ENCODE results near the gene PGGT1B.

DNA sequence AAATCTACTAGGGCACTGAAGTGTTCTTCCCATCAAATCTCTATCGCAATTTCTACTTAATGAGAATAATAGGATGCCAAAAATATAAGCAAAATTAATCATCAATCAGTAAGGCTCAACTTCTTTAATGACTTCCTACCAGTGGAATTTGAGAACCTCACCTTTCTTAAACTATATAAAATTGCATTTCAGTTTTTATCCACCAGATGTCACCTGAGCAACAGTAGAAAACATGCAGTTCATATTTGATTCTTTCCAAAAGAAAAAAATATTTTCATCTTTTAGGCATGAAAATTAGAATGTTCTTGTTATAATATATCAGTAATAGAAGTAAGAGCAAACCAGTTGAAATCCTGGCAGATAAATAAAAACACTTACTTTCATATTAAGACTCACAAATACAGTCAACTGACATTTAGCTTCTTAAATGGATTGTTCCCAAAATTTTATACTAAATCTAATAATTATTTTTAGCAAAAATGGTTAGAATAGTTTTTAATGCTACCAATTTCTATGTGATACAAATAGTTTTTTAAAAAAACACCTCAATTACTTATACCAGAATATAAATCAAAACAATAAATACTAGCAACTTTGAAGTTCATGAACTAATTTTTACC, 47.2 kb upstream of the PGGT1B start:
- TF ChIP-seq, protein P1, sequence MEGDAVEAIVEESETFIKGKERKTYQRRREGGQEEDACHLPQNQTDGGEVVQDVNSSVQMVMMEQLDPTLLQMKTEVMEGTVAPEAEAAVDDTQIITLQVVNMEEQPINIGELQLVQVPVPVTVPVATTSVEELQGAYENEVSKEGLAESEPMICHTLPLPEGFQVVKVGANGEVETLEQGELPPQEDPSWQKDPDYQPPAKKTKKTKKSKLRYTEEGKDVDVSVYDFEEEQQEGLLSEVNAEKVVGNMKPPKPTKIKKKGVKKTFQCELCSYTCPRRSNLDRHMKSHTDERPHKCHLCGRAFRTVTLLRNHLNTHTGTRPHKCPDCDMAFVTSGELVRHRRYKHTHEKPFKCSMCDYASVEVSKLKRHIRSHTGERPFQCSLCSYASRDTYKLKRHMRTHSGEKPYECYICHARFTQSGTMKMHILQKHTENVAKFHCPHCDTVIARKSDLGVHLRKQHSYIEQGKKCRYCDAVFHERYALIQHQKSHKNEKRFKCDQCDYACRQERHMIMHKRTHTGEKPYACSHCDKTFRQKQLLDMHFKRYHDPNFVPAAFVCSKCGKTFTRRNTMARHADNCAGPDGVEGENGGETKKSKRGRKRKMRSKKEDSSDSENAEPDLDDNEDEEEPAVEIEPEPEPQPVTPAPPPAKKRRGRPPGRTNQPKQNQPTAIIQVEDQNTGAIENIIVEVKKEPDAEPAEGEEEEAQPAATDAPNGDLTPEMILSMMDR (IDR thresholded peaks at IDR 0.05) = peak; percentile 53 to 78 (median 71)
- TF ChIP-seq EP300 (IDR thresholded peaks at IDR 0.05) = no peak
- no peak for TF ChIP-seq POLR2A (IDR thresholded peaks at IDR 0.05)
